OCI-LY3 (cell line): ENCODE data around the gene STX10.

Experiments
- CTCF ChIP-seq: fragments of 200-600, 300-600 bp; sonication (generic); IDR thresholded peaks from 2 replicates; pipeline ENCODE4 v1.5.1; 2014; ENCODE audit warnings: antibody characterized with exemption, low read length, low read depth
- EZH2phosphoT487 ChIP-seq: fragments of 200-600 bp; shearing (Covaris generic); IDR thresholded peaks from 2 replicates; pipeline ENCODE4 v1.6.1; 2018; ENCODE audit warnings: antibody characterized with exemption, mixed run types, low read depth

GRCh38 chr19:13102666-13103580, 47.3 kb downstream of the STX10 start, which contains the start of gene LYL1:
- TF ChIP-seq CTCF (no peak), EZH2phosphoT487 (no peak)
